Measurements from ENCODE around the gene NRBF2.

GRCh38 chr10:63154546-63155387 is 21.6 kb downstream of the NRBF2 start:
- TF ChIP-seq CTCF (IDR thresholded peaks at IDR 0.05) (no peak), ZFX (IDR thresholded peaks at IDR 0.05; ENCODE audit: borderline replicate concordance) (no peak)

Data from 22Rv1 (cell line).